Fibroblast of mammary gland (primary cell): ENCODE data around the gene AGMAT.

Experiments used
- DNase-seq: peaks from one replicate; pipeline ENCODE4 v3.0.0-alpha.2; 2010; ENCODE audit warnings: low read depth
- H3K4me3 ChIP-seq: 2 replicates; pipeline ENCODE4 v1.5.1; 2011; ENCODE audit warnings: low read depth, mild to moderate bottlenecking, low read length, moderate library complexity; ENCODE audit not compliant: control insufficient read depth
- CTCF ChIP-seq: conservative IDR thresholded peaks from 2 replicates; pipeline ENCODE4 v1.5.1; 2011; ENCODE audit warnings: low read depth, low read length, inconsistent platforms; ENCODE audit not compliant: control insufficient read depth, insufficient read depth

AGMAT gene

GRCh38 chr1:15557594-15557993 is 27.3 kb downstream of the AGMAT start:
- peak; percentile 34 for DNase-seq
- no peak overlapping the region for H3K4me3 ChIP-seq
- TF ChIP-seq CTCF = no peak

GRCh38 chr1:15557008-15557407 is 27.8 kb downstream of the AGMAT start:
- no peak overlapping the region for H3K4me3 ChIP-seq
- no peak for DNase-seq

GRCh38 chr1:15550573-15550972 is 34.3 kb downstream of the AGMAT start:
- TF ChIP-seq CTCF = no peak
- DNase-seq = no peak
- no peak overlapping the region for H3K4me3 ChIP-seq

More at GRCh38 chr1:15557008-15557407, 27.8 kb downstream of the AGMAT start:
- TF ChIP-seq CTCF = no peak

- no peak for TF ChIP-seq CTCF
- H3K4me3 ChIP-seq = no peak overlapping the region
- DNase-seq = no peak
These were observed 38.2 kb downstream of the AGMAT start for GRCh38 chr1:15546641-15547040.

- TF ChIP-seq CTCF = no peak
- peak; percentile 33 for DNase-seq
- H3K4me3 ChIP-seq = no peak overlapping the region
These were observed 41.0 kb downstream of the AGMAT start for GRCh38 chr1:15543589-15544568.

- no peak for TF ChIP-seq CTCF
- no peak for DNase-seq
- no peak overlapping the region for H3K4me3 ChIP-seq
These were observed 41.6 kb downstream of the AGMAT start for GRCh38 chr1:15543251-15543588.
